ENCODE measurements around the gene SLC31A1. TPM values are rescaled to one million over a fixed set of nuclear protein-coding genes. Genes with fewer than 3 reads are reported as not detected.
A peak's percentile ranks its signal among the peaks of the same experiment; 100 is the strongest.

SLC31A1 gene
- 10 to 100 TPM; 12.1 to 12.5 TPM for total RNA-seq

- peak; percentile 98 for DNase-seq
- no peaks in the 10 kb centered on the region for H3K27me3 Mint-ChIP-seq
- POLR2A ChIA-PET, result interaction anchor here (0.7 to 4.7 kb wide), 12 partner anchors 48 to 358 kb away, joined by 3 to 37 read pairs (median 4); partner anchors contain the start of genes ALAD, C9orf43, CDC26 and HDHD3
- H3K4me3 Mint-ChIP-seq, result peak within 1 kb of the TSS; percentile 94
- CTCF ChIA-PET, result interaction anchor here (0.6 to 3.5 kb wide), 11 partner anchors 35 to 435 kb away, joined by 3 to 46 read pairs (median 3); partner anchors contain the start of genes ALAD, CDC26, PRPF4 and SLC31A2
- peaks cover 10% of the 10 kb centered on the region for H3K36me3 Mint-ChIP-seq
- peaks cover 34% of the 10 kb centered on the region for H3K4me1 Mint-ChIP-seq (ENCODE audit: low read depth)
- H3K9me3 Mint-ChIP-seq, result no peaks in the 10 kb centered on the region
- intact Hi-C loops (cut with micrococcal nuclease), result loop anchor here (1.0 to 5.0 kb wide), 7 partner anchors 54 to 466 kb away; partner anchors contain the start of genes ALAD, C9orf43, CDC26 and POLE3
- H3K27ac Mint-ChIP-seq, result peak within 1 kb of the TSS; percentile 92
These were observed at the start of gene SLC31A1, which contains the start of gene FKBP15 for GRCh38 chr9:113221003-113221799. SLC31A1 (plus strand) TSS chr9:113221544; CDS start chr9:113256149, 34,605 bp downstream. FKBP15 (minus strand) TSS chr9:113221277; CDS start chr9:113221243, 34 bp downstream.

DNA sequence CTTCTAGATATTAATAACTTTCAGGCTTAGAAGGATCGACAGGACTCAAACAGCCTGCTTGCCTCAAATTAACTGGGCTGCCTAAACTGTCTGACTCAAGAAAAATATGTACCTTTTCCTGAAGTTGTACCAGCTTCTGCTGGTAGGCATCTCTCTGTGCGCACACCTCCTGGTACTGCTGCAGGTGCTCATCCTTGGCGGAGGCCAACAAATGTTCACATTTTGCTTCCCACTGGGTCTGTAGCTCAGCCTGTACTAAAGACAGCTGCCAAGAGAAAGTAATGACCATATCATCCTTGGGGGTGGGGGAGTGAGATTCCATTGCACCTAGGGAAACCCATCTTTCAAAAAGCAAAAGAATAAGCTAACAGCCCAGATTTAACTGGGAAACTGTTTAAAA lies 48.0 kb upstream of the SLC31A1 start:
- peaks cover 3% of the 10 kb centered on the region for H3K9me3 Mint-ChIP-seq
- peaks cover 61% of the 10 kb centered on the region for H3K36me3 Mint-ChIP-seq
- no peak overlapping the region for H3K4me3 Mint-ChIP-seq
- no peak for DNase-seq
- H3K4me1 Mint-ChIP-seq (ENCODE audit: low read depth), result no peaks in the 10 kb centered on the region
- ChIA-PET CTCF (no interaction called here), POLR2A (no interaction called here)
- no peaks in the 10 kb centered on the region for H3K27me3 Mint-ChIP-seq
- H3K27ac Mint-ChIP-seq, result no peak overlapping the region
- intact Hi-C loops (cut with micrococcal nuclease), result no loop called here

DNA sequence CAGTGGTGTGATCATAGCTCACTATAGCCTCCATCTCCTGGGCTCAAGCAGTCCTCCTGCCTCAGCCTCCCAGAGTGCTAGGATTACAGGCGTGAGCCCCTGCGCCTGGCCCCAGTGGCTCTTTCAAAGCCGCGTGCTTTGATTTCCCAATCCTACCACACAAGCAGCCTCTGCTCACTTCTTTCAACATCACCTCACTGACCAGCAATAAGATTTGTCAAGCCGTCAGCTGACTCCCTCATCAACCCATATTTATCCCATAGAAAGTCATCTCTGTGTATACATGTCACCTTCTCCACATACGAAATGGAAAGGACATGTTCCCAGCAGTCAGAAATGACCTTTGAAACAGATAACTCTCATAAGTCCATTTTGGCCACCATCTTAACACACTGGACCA lies 44.5 kb upstream of the SLC31A1 start:
- Mint-ChIP-seq H3K4me1 (ENCODE audit: low read depth) (no peaks in the 10 kb centered on the region), H3K9me3 (peaks cover 3% of the 10 kb centered on the region), H3K27me3 (no peaks in the 10 kb centered on the region), H3K27ac (no peak overlapping the region), H3K4me3 (no peak overlapping the region), H3K36me3 (peaks cover 55% of the 10 kb centered on the region)
- intact Hi-C loops (cut with micrococcal nuclease), result no loop called here
- no peak for DNase-seq
- ChIA-PET POLR2A (no interaction called here), CTCF (no interaction called here)

- POLR2A ChIA-PET, result no interaction called here
- Mint-ChIP-seq H3K27ac (no peak overlapping the region), H3K9me3 (peaks cover 3% of the 10 kb centered on the region), H3K27me3 (no peaks in the 10 kb centered on the region), H3K4me3 (no peak overlapping the region), H3K36me3 (peaks cover 54% of the 10 kb centered on the region), H3K4me1 (ENCODE audit: low read depth) (no peaks in the 10 kb centered on the region)
- intact Hi-C loops (cut with micrococcal nuclease), result no loop called here
- CTCF ChIA-PET, result no interaction called here
- DNase-seq, result no peak
These were observed 44.1 kb upstream of the SLC31A1 start for GRCh38 chr9:113177251-113177650.

GRCh38 chr9:113178087-113178486 lies 43.3 kb upstream of the SLC31A1 start:
- no peak for DNase-seq
- ChIA-PET POLR2A (no interaction called here), CTCF (no interaction called here)
- Mint-ChIP-seq H3K36me3 (peaks cover 52% of the 10 kb centered on the region), H3K27ac (no peak overlapping the region), H3K4me3 (no peak overlapping the region), H3K27me3 (no peaks in the 10 kb centered on the region), H3K9me3 (no peaks in the 10 kb centered on the region), H3K4me1 (ENCODE audit: low read depth) (no peaks in the 10 kb centered on the region)
- intact Hi-C loops (cut with micrococcal nuclease), result no loop called here

DNA sequence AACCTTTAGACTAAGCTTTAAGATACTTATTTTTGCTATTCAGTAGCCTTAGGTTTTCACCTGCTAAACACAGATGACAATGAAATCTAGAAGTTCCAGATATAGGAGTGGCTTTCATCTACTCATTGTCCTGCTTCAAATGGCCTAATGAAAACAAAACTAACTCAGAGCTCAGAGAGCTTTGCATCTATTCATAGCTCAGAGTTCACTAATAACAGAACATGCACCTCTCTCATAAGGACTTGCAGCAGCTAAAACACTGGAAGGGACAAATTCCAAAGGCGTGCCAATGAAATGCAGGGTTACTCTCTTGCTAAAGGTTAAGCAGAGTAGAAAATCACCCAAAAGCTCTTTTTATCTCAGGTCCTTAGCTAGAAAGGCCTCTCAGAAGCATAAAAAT lies 41.5 kb upstream of the SLC31A1 start:
- Mint-ChIP-seq H3K27ac (no peak overlapping the region), H3K9me3 (no peaks in the 10 kb centered on the region), H3K4me3 (no peak overlapping the region), H3K4me1 (ENCODE audit: low read depth) (no peaks in the 10 kb centered on the region), H3K36me3 (peaks cover 51% of the 10 kb centered on the region), H3K27me3 (no peaks in the 10 kb centered on the region)
- intact Hi-C loops (cut with micrococcal nuclease), result no loop called here
- ChIA-PET POLR2A (no interaction called here), CTCF (interaction anchor here (0.5 to 2.7 kb wide), 3 partner anchors 29 to 129 kb away, joined by 3 to 5 read pairs (median 3); partner anchors contain the start of gene SLC31A2)
- DNase-seq, result no peak

GRCh38 chr9:113181165-113181564 lies 40.2 kb upstream of the SLC31A1 start:
- Mint-ChIP-seq H3K27me3 (no peaks in the 10 kb centered on the region), H3K27ac (no peak overlapping the region), H3K4me1 (ENCODE audit: low read depth) (no peaks in the 10 kb centered on the region), H3K36me3 (peaks cover 56% of the 10 kb centered on the region), H3K9me3 (no peaks in the 10 kb centered on the region), H3K4me3 (no peak overlapping the region)
- POLR2A ChIA-PET, result no interaction called here
- no peak for DNase-seq
- CTCF ChIA-PET, result interaction anchor here (2.7 kb wide), 1 partner anchor 30 kb away, joined by 5 read pairs; the partner anchor contains the start of gene SLC31A2
- intact Hi-C loops (cut with micrococcal nuclease), result no loop called here

GRCh38 chr9:113183956-113184488 lies 37.3 kb upstream of the SLC31A1 start:
- Mint-ChIP-seq H3K36me3 (peaks cover 52% of the 10 kb centered on the region), H3K4me3 (no peak overlapping the region), H3K4me1 (ENCODE audit: low read depth) (no peaks in the 10 kb centered on the region), H3K27ac (no peak overlapping the region), H3K27me3 (no peaks in the 10 kb centered on the region), H3K9me3 (no peaks in the 10 kb centered on the region)
- intact Hi-C loops (cut with micrococcal nuclease), result no loop called here
- POLR2A ChIA-PET, result no interaction called here
- CTCF ChIA-PET, result no interaction called here
- no peak for DNase-seq

- POLR2A ChIA-PET, result no interaction called here
- no peaks in the 10 kb centered on the region for H3K4me1 Mint-ChIP-seq (ENCODE audit: low read depth)
- CTCF ChIA-PET, result no interaction called here
- no peak for DNase-seq
- intact Hi-C loops (cut with micrococcal nuclease), result no loop called here
- H3K36me3 Mint-ChIP-seq, result peaks cover 52% of the 10 kb centered on the region
- H3K4me3 Mint-ChIP-seq, result no peak overlapping the region
- H3K27me3 Mint-ChIP-seq, result no peaks in the 10 kb centered on the region
- H3K9me3 Mint-ChIP-seq, result no peaks in the 10 kb centered on the region
- H3K27ac Mint-ChIP-seq, result no peak overlapping the region
These were observed 36.8 kb upstream of the SLC31A1 start for GRCh38 chr9:113184539-113184938.

DNA sequence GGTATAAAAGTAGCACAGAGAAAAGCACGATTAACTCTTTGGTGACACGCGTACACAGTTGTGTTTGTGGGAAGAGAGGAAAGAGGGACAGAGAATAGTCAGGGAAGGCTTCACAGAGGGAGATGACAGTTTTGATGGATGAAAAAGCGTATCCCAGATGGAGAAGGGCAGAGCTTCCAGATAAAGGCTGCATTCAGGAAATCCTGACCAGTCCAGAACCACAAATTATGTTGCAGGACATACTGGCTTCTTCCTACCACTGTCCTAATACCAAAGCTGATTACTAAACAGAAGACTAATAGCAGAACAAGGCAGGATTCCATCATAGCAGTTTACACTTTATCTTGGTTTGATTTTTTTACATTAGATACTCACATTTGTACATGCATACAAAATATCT lies 36.1 kb upstream of the SLC31A1 start:
- Mint-ChIP-seq H3K27me3 (no peaks in the 10 kb centered on the region), H3K27ac (no peak overlapping the region), H3K9me3 (no peaks in the 10 kb centered on the region), H3K36me3 (peaks cover 52% of the 10 kb centered on the region), H3K4me3 (no peak overlapping the region), H3K4me1 (ENCODE audit: low read depth) (no peaks in the 10 kb centered on the region)
- intact Hi-C loops (cut with micrococcal nuclease), result no loop called here
- ChIA-PET POLR2A (no interaction called here), CTCF (no interaction called here)
- DNase-seq, result no peak

DNA sequence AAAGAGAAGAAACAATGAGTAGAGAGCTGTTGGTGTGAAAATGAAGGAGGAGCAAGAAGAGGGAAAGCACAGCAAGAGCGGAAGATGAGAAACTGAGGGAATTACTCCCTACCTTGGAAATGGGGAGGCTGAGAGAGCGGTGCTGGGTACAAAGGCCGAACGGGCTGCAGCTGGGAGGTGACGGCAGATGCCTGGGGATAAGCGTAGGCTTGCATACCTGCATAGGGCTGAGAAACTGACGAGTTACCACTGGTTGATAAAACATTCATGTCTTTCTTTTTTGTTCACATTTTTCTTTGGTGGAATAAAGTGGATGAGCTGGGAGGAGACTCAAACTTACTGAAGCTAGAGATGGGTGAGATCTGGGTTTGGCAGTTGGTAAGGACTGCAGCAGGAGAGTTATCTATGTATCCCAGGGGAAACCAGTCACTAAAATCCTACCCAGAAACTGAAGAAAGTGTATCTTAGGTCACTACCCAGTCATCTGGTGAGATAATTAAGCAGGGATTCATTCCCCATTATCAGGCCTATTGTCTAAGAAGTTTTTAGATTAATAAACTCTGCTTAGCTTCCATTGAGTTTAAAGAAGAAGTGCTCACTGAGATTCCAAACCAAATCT lies 35.1 kb upstream of the SLC31A1 start:
- no peak overlapping the region for H3K4me3 Mint-ChIP-seq
- DNase-seq, result no peak
- H3K4me1 Mint-ChIP-seq (ENCODE audit: low read depth), result no peaks in the 10 kb centered on the region
- H3K27ac Mint-ChIP-seq, result no peak overlapping the region
- ChIA-PET CTCF (interaction anchor here (1.2 kb wide), 1 partner anchor 35 kb away, joined by 3 read pairs; the partner anchor contains the start of genes FKBP15 and SLC31A1), POLR2A (no interaction called here)
- H3K36me3 Mint-ChIP-seq, result peaks cover 50% of the 10 kb centered on the region
- no peaks in the 10 kb centered on the region for H3K9me3 Mint-ChIP-seq
- intact Hi-C loops (cut with micrococcal nuclease), result no loop called here
- H3K27me3 Mint-ChIP-seq, result no peaks in the 10 kb centered on the region

DNA sequence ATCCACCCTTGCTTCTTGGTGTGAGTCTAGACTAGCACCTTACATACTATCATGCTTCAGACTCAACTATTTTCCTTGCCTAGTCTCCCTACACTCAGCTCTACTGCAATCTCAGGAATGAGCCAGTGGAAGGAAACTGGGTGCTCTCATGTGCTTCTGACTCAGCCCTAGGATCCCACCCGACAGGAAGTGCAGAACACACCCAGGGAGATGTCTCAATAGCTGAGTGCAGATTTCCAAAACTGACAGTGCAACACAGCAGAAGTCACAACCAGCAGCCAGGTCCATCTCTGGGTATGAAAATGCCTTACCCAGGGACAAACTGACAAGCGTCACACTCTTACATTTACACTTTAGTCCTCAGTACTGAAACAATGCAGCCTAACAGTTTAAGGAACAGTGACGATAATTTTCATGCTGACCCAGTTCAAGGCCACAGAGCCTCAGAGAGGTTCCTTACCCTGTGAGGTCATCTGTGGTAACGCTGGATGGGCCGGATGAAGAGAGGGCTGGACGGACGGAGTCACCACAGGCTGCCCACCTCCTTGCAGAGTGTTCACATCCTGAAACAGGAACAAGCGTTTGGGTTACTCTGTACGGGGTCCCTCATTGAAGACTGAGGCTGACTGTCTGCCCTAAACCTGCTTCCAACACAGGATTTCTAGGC lies 33.3 kb upstream of the SLC31A1 start:
- intact Hi-C loops (cut with micrococcal nuclease), result no loop called here
- Mint-ChIP-seq H3K27ac (no peak overlapping the region), H3K36me3 (peaks cover 44% of the 10 kb centered on the region), H3K4me3 (no peak overlapping the region), H3K4me1 (ENCODE audit: low read depth) (no peaks in the 10 kb centered on the region), H3K9me3 (no peaks in the 10 kb centered on the region), H3K27me3 (no peaks in the 10 kb centered on the region)
- ChIA-PET CTCF (no interaction called here), POLR2A (no interaction called here)
- DNase-seq, result no peak

Data from activated CD4-positive, alpha-beta memory T cell treated with anti-CD3 and anti-CD28 coated beads for 36 hours (primary cell).